Measurements from ENCODE around the gene VAMP5.
"Not testable (repeated sequence)": the region's sequence is repeated elsewhere in the genome, so short reads cannot be mapped to it uniquely, and the experiment has no call there.

VAMP5 gene

DNA sequence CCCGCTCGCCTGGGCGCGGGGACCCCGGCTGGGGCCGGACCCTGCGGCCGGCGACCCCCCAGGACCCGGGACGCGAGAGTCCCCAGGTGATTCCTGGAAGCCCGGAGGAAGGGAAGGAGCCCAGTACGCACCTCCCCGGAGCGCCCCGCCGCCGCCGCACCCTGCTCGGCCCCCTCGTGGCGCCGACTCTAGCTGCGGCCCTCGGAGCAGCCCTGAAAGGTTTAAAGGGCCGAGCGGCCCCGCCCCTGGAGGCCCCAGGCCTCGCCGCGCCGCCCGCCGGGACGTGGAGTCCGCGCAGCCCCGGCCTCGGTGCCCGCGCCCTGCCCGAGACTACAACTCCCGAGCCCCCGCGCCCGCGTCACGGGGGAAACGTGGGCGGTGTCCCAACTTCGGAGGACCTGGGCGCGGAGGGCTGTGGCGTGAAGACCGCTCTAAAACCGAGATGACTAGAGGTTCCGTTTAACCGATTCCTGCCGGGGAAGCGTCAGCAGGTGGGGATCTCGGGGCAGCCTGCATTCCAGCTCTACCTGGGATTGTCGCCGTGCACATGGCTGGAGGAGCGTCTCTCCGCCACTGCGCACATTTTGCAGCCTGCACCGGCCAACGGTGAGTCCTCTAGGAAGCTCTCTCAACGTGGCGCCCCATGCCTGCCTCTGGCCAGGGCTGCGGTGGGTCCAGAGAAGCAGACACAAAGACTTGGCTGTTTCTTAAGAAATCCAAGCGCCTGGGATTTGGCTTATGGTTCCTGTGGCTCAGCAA lies 18.4 kb downstream of the VAMP5 start, which contains the start of gene TMEM150A:
Gene TMEM150A (minus strand): TSS at position 223 of the 759 bp plus-strand sequence. CDS start 750 bp downstream, outside the sequence.
- H3K9me3 ChIP-seq (ENCODE audit: control insufficient read depth in 2 of 2, low read length in 2 of 2): no peaks in the 10 kb centered on the region
- H3K4me1 ChIP-seq (ENCODE audit: control insufficient read depth, insufficient read depth, low read length): peaks cover 45% of the 10 kb centered on the region
- H3K36me3 ChIP-seq (ENCODE audit: control insufficient read depth in 2 of 2, insufficient read depth in 2 of 2, low read length in 2 of 2): peaks cover 3 to 10% of the 10 kb centered on the region in 2 donors
- peak within 1 kb of the TSS; percentile 86 to 94 for H3K9ac ChIP-seq (ENCODE audit: low read length in 2 of 2)
- H3K4me3 ChIP-seq (ENCODE audit: low read length in 2 of 2): peak within 1 kb of the TSS; percentile 98 to 99
- peak within 1 kb of the TSS; percentile 73 for H3K27ac ChIP-seq (ENCODE audit: low read length)
- no peaks in the 10 kb centered on the region for H3K27me3 ChIP-seq (ENCODE audit: control insufficient read depth in 1 of 2, insufficient read depth in 2 of 2, low read length in 2 of 2)

- Histone ChIP-seq H3K36me3 (ENCODE audit: control insufficient read depth in 2 of 2, insufficient read depth in 2 of 2, low read length in 2 of 2) (peaks cover 3 to 17% of the 10 kb centered on the region in 2 donors), H3K4me1 (ENCODE audit: control insufficient read depth, insufficient read depth, low read length) (peaks cover 48% of the 10 kb centered on the region), H3K4me3 (ENCODE audit: low read length in 2 of 2) (peak overlapping the region in 1 of 2 donors; percentile 98)
- not testable (repeated sequence) for H3K9me3 ChIP-seq (ENCODE audit: control insufficient read depth in 2 of 2, low read length in 2 of 2); H3K9ac ChIP-seq (ENCODE audit: low read length in 2 of 2); H3K27me3 ChIP-seq (ENCODE audit: control insufficient read depth in 1 of 2, insufficient read depth in 2 of 2, low read length in 2 of 2); H3K27ac ChIP-seq (ENCODE audit: low read length)
Measured at GRCh38 chr2:85604133-85604444, 19.9 kb downstream of the VAMP5 start.

DNA sequence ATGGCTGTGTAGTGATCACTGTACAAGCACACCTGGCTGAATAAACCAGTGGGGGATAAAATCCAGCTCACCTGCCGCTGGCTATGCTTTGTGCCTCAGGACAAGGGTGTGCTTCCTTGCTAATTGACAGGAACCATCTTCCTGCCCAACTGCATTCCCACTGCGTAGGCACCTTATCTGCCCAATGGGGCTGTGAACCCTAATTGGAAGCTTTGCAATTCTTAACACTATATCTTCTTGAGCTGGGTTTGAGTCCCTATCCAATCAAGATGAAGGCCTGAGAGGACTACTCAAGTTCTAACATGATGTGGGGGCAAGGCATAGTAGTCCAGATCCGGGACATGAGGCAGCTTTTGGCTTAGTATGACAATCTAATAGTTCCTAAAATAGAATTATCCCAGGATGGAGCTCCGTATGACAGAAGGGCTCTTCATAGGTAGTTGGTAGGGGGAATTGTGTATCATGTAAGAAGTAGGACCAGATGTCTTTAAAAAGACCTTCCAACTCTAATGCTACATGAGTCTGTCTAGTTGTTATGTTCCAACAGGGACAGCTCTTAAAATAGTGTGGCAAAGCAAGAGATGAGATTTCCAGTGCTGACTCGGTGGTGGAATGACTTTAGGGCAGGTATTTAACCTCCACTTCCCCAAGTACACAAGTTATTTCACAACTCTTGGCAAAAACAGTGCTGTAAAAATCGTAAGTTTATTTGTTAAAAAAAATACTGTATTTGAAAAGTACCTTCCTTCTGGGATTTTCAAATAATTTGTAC lies 20.5 kb downstream of the VAMP5 start:
- H3K4me1 ChIP-seq (ENCODE audit: control insufficient read depth, insufficient read depth, low read length): peaks cover 48% of the 10 kb centered on the region
- H3K9me3 ChIP-seq (ENCODE audit: control insufficient read depth in 2 of 2, low read length in 2 of 2): no peaks in the 10 kb centered on the region
- H3K36me3 ChIP-seq (ENCODE audit: control insufficient read depth in 2 of 2, insufficient read depth in 2 of 2, low read length in 2 of 2): peaks cover 6 to 19% of the 10 kb centered on the region in 2 donors
- H3K27ac ChIP-seq (ENCODE audit: low read length): no peak overlapping the region
- no peaks in the 10 kb centered on the region for H3K27me3 ChIP-seq (ENCODE audit: control insufficient read depth in 1 of 2, insufficient read depth in 2 of 2, low read length in 2 of 2)
- H3K4me3 ChIP-seq (ENCODE audit: low read length in 2 of 2): peak overlapping the region in 1 of 2 donors; percentile 22
- peak overlapping the region in 1 of 2 donors; percentile 42 for H3K9ac ChIP-seq (ENCODE audit: low read length in 2 of 2)

GRCh38 chr2:85605406-85606115 lies 21.3 kb downstream of the VAMP5 start:
- Histone ChIP-seq H3K9me3 (ENCODE audit: control insufficient read depth in 2 of 2, low read length in 2 of 2) (no peaks in the 10 kb centered on the region), H3K27me3 (ENCODE audit: control insufficient read depth in 1 of 2, insufficient read depth in 2 of 2, low read length in 2 of 2) (no peaks in the 10 kb centered on the region), H3K9ac (ENCODE audit: low read length in 2 of 2) (peak overlapping the region in 1 of 2 donors; percentile 21), H3K36me3 (ENCODE audit: control insufficient read depth in 2 of 2, insufficient read depth in 2 of 2, low read length in 2 of 2) (peaks cover 10 to 17% of the 10 kb centered on the region in 2 donors), H3K27ac (ENCODE audit: low read length) (peak overlapping the region; percentile 31), H3K4me3 (ENCODE audit: low read length in 2 of 2) (no peak overlapping the region), H3K4me1 (ENCODE audit: control insufficient read depth, insufficient read depth, low read length) (peaks cover 51% of the 10 kb centered on the region)

DNA sequence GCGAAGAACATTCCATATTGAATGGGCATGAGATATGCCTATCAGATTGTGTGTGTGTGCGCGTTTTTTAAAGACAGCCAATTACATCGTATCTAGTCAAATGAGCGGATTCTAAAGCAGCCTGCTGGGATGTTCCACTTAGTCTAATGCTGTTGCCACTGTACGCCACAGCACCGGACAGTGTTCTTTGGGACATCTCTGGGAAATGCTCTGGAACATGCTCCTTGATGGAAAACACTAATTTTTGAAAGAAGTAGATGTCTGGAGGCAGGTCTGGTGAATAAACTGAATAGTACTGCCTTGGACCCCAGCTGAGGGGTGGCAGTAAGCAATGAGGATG lies 21.9 kb downstream of the VAMP5 start:
- Histone ChIP-seq H3K9ac (ENCODE audit: low read length in 2 of 2) (peak overlapping the region in 1 of 2 donors; percentile 21), H3K4me3 (ENCODE audit: low read length in 2 of 2) (no peak overlapping the region), H3K4me1 (ENCODE audit: control insufficient read depth, insufficient read depth, low read length) (peaks cover 48% of the 10 kb centered on the region), H3K9me3 (ENCODE audit: control insufficient read depth in 2 of 2, low read length in 2 of 2) (no peaks in the 10 kb centered on the region), H3K27ac (ENCODE audit: low read length) (peak overlapping the region; percentile 31), H3K36me3 (ENCODE audit: control insufficient read depth in 2 of 2, insufficient read depth in 2 of 2, low read length in 2 of 2) (peaks cover 10 to 17% of the 10 kb centered on the region in 2 donors), H3K27me3 (ENCODE audit: control insufficient read depth in 1 of 2, insufficient read depth in 2 of 2, low read length in 2 of 2) (no peaks in the 10 kb centered on the region)

- no peak overlapping the region for H3K9ac ChIP-seq (ENCODE audit: low read length in 2 of 2)
- no peaks in the 10 kb centered on the region for H3K27me3 ChIP-seq (ENCODE audit: control insufficient read depth in 1 of 2, insufficient read depth in 2 of 2, low read length in 2 of 2)
- H3K27ac ChIP-seq (ENCODE audit: low read length): no peak overlapping the region
- peaks cover 10 to 17% of the 10 kb centered on the region in 2 donors for H3K36me3 ChIP-seq (ENCODE audit: control insufficient read depth in 2 of 2, insufficient read depth in 2 of 2, low read length in 2 of 2)
- no peaks in the 10 kb centered on the region for H3K9me3 ChIP-seq (ENCODE audit: control insufficient read depth in 2 of 2, low read length in 2 of 2)
- peaks cover 41% of the 10 kb centered on the region for H3K4me1 ChIP-seq (ENCODE audit: control insufficient read depth, insufficient read depth, low read length)
- H3K4me3 ChIP-seq (ENCODE audit: low read length in 2 of 2): no peak overlapping the region
Measured at GRCh38 chr2:85607268-85608215, 23.3 kb downstream of the VAMP5 start.

DNA sequence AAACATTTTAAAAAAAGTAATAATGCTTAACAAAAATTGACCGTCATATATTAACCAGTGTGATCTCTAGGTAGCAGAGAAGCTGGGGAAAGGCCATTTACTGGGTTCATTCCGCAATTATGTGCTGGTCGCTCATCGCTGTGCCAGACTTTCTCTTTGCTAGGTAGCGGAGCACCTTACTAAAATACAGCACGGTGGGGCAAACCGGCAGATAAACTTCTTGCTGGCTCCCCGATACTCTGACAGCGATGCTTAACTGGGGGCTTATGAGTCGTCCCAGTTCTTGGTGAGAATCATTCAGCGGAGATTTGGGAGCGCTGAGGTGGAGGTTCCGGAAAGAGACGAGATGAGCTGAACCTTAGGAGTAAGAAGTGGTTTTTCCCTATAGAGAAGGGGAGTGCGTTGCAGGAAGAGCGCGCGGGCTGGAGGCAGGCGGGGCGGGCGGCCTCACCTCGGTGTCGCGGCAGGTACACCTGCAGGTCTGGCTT lies 27.0 kb downstream of the VAMP5 start:
- Histone ChIP-seq H3K27me3 (ENCODE audit: control insufficient read depth in 1 of 2, insufficient read depth in 2 of 2, low read length in 2 of 2) (no peaks in the 10 kb centered on the region), H3K9ac (ENCODE audit: low read length in 2 of 2) (peak overlapping the region; percentile 80 to 81), H3K9me3 (ENCODE audit: control insufficient read depth in 2 of 2, low read length in 2 of 2) (no peaks in the 10 kb centered on the region), H3K27ac (ENCODE audit: low read length) (peak overlapping the region; percentile 67), H3K36me3 (ENCODE audit: control insufficient read depth in 2 of 2, insufficient read depth in 2 of 2, low read length in 2 of 2) (peaks cover 10 to 17% of the 10 kb centered on the region in 2 donors), H3K4me1 (ENCODE audit: control insufficient read depth, insufficient read depth, low read length) (peaks cover 17% of the 10 kb centered on the region), H3K4me3 (ENCODE audit: low read length in 2 of 2) (peak overlapping the region; percentile 79 to 91)

GRCh38 chr2:85611705-85612587 lies 27.7 kb downstream of the VAMP5 start, which contains the start of gene C2orf68:
C2orf68 (minus strand) TSS chr2:85612066; CDS start chr2:85611984, 82 bp downstream.
- H3K9me3 ChIP-seq (ENCODE audit: control insufficient read depth in 2 of 2, low read length in 2 of 2): no peaks in the 10 kb centered on the region
- peaks cover 10 to 17% of the 10 kb centered on the region in 2 donors for H3K36me3 ChIP-seq (ENCODE audit: control insufficient read depth in 2 of 2, insufficient read depth in 2 of 2, low read length in 2 of 2)
- peak within 1 kb of the TSS; percentile 79 to 91 for H3K4me3 ChIP-seq (ENCODE audit: low read length in 2 of 2)
- no peaks in the 10 kb centered on the region for H3K27me3 ChIP-seq (ENCODE audit: control insufficient read depth in 1 of 2, insufficient read depth in 2 of 2, low read length in 2 of 2)
- H3K4me1 ChIP-seq (ENCODE audit: control insufficient read depth, insufficient read depth, low read length): peaks cover 19% of the 10 kb centered on the region
- peak within 1 kb of the TSS; percentile 80 to 81 for H3K9ac ChIP-seq (ENCODE audit: low read length in 2 of 2)
- H3K27ac ChIP-seq (ENCODE audit: low read length): peak within 1 kb of the TSS; percentile 67

Measured in stomach smooth muscle (tissue), 2 donors.